Lung (tissue), 12 donors: ENCODE measurements around the gene GPR55. TPM values are rescaled to one million over a fixed set of nuclear protein-coding genes. Genes with fewer than 3 reads are reported as not detected.

Source experiments
- ATAC-seq: fragments of 200-7000 bp; cut with Tn5 transposase; one replicate; pipeline ENCODE4 v1.9.1; 2020; ENCODE audit warnings: moderate number of reproducible peaks; ENCODE audit not compliant: insufficient read depth, low FRiP score
- DNase-seq, 3 donors: peaks; one replicate each; pipeline ENCODE4 v3.0.0-alpha.2; 2013 to 2017
- H3K27ac ChIP-seq, 2 donors: one replicate each; pipeline ENCODE4 v1.5.1; 2013; ENCODE audit warnings: mild to moderate bottlenecking in 2 of 2, moderate library complexity in 2 of 2, control low read depth in 1 of 2, inconsistent platforms in 1 of 2, low read depth in 1 of 2, low read length in 1 of 2
- H3K27me3 ChIP-seq, 3 donors: one replicate each; pipeline ENCODE4 v1.5.1; 2013; ENCODE audit warnings: low read length in 2 of 3; ENCODE audit not compliant: control insufficient read depth in 3 of 3, insufficient read depth in 3 of 3
- H3K36me3 ChIP-seq, 4 donors: one replicate each; pipeline ENCODE4 v1.5.1; 2013; ENCODE audit warnings: low read length in 4 of 4, mild to moderate bottlenecking in 1 of 4, moderate library complexity in 1 of 4; ENCODE audit not compliant: control insufficient read depth in 4 of 4, insufficient read depth in 4 of 4
- H3K4me1 ChIP-seq, 5 donors: one replicate each; pipeline ENCODE4 v1.5.1; 2013; ENCODE audit warnings: low read length in 5 of 5, mild to moderate bottlenecking in 2 of 5, moderate library complexity in 1 of 5; ENCODE audit not compliant: control insufficient read depth in 5 of 5, insufficient read depth in 5 of 5
- H3K4me3 ChIP-seq: one replicate; pipeline ENCODE4 v1.5.1; 2013; ENCODE audit warnings: mild to moderate bottlenecking, control low read depth, moderate library complexity
- H3K9ac ChIP-seq, 2 donors: one replicate each; pipeline ENCODE4 v1.5.1; 2013; ENCODE audit warnings: low read length in 2 of 2, control low read depth in 1 of 2; ENCODE audit not compliant: insufficient read depth in 1 of 2
- H3K9me3 ChIP-seq, 4 donors: one replicate each; pipeline ENCODE4 v1.5.1; 2013; ENCODE audit warnings: low read length in 3 of 4, mild to moderate bottlenecking in 1 of 4, moderate library complexity in 1 of 4; ENCODE audit not compliant: control insufficient read depth in 4 of 4, insufficient read depth in 3 of 4
- CTCF ChIP-seq: IDR thresholded peaks from 2 replicates; pipeline ENCODE4 v1.5.1; 2012; ENCODE audit warnings: mild to moderate bottlenecking; ENCODE audit errors: control extremely low read depth, extremely low read depth
- WGBS, 2 donors: extraction: QIAGEN DNeasy Blood & Tissue Kit; methylation state at CpG; one replicate each; pipeline ENCODE4 v1.1.7; 2013; 5-methylcytosine and 5-hydroxymethylcytosine counted together
- polyA plus RNA-seq, 2 donors: library from polyadenylated mRNA; stranded (reverse); fragments of 200-250 nt; gene quantifications; one replicate each; pipeline ENCODE4 v1.2.1, GENCODE V29; 2013
- total RNA-seq, 2 donors: library from RNA; depleted of rRNA in 1 of 2; stranded (reverse); fragments of >200 nt in 1 of 2; gene quantifications; one replicate each; pipeline ENCODE4 v1.2.1, GENCODE V29; 2014 to 2021
- donor health status: control.
- donor health status: control.
- donor health status: Bipolar disorder and iron deficiency.
- donor health status: healthy.
- donor health status: DM: yes; HTN: yes; CAD: no.

GPR55 gene
- total and polyA plus RNA-seq, 4 donors = 0.18 to 0.58 (median 0.29) TPM

- no peak overlapping the region for H3K27ac ChIP-seq
- ATAC-seq = no peak
- peaks cover 0 to 5% (median 1%) of the 10 kb centered on the region in 4 donors for H3K9me3 ChIP-seq
- no peak overlapping the region for H3K4me3 ChIP-seq
- no peak overlapping the region for H3K9ac ChIP-seq
- DNase-seq = no peak
- 90 to 100% methylated on average over 1 of the region's 1 CpG for WGBS, 2 donors
- no peaks in the 10 kb centered on the region for H3K36me3 ChIP-seq
- peaks cover 0 to 19% (median 18%) of the 10 kb centered on the region in 3 donors for H3K27me3 ChIP-seq
- no peak for TF ChIP-seq CTCF
- H3K4me1 ChIP-seq = peaks cover 0 to 3% (median 0%) of the 10 kb centered on the region in 5 donors
Observed at GRCh38 chr2:230955163-230955737, 30.2 kb upstream of the GPR55 start.

GRCh38 chr2:230954746-230955145, 29.7 kb upstream of the GPR55 start:
- ATAC-seq = no peak
- Histone ChIP-seq H3K4me1 (peaks cover 0 to 3% (median 0%) of the 10 kb centered on the region in 5 donors), H3K9me3 (peaks cover 0 to 5% (median 1%) of the 10 kb centered on the region in 4 donors), H3K36me3 (no peaks in the 10 kb centered on the region), H3K27me3 (peaks cover 0 to 19% (median 18%) of the 10 kb centered on the region in 3 donors), H3K9ac (no peak overlapping the region), H3K4me3 (no peak overlapping the region), H3K27ac (no peak overlapping the region)
- no peak for TF ChIP-seq CTCF
- DNase-seq = no peak

GRCh38 chr2:230953845-230954244, 28.8 kb upstream of the GPR55 start:
- no peak overlapping the region for H3K9ac ChIP-seq
- H3K4me1 ChIP-seq = peaks cover 0 to 3% (median 0%) of the 10 kb centered on the region in 5 donors
- no peak overlapping the region for H3K4me3 ChIP-seq
- H3K27ac ChIP-seq = no peak overlapping the region
- DNase-seq (no peak), ATAC-seq (no peak)
- WGBS, 2 donors = 33 to 63% methylated on average over 9 of the region's 9 CpGs
- peaks cover 0 to 19% (median 12%) of the 10 kb centered on the region in 3 donors for H3K27me3 ChIP-seq
- TF ChIP-seq CTCF = no peak
- peaks cover 0 to 5% (median 1%) of the 10 kb centered on the region in 4 donors for H3K9me3 ChIP-seq
- H3K36me3 ChIP-seq = no peaks in the 10 kb centered on the region
